Tibial artery (tissue), 4 donors: ENCODE results near the gene CHSY3.

Experiments used
- DNase-seq, 2 donors: peaks; one replicate each; pipeline ENCODE4 v3.0.0-alpha.2; 2019
- H3K27ac ChIP-seq, 2 donors: fragments of 200-600 bp; sonication (generic) in 1 of 2; 1 replicate in 1 of 2; 2 replicates in 1 of 2; pipeline ENCODE4 v1.5.1; 2018 to 2019; ENCODE audit warnings: mild to moderate bottlenecking in 1 of 2
- H3K27me3 ChIP-seq, 2 donors: fragments of 200-600 bp; sonication (generic) in 1 of 2; one replicate each; pipeline versions ENCODE4 v1.5.1 to v1.6.0; 2016 to 2019
- H3K36me3 ChIP-seq, 3 donors: fragments of 200-600 bp; sonication (generic) in 2 of 3; one replicate each; pipeline ENCODE4 v1.5.1; 2016 to 2019; ENCODE audit warnings: mild to moderate bottlenecking in 2 of 3
- H3K4me1 ChIP-seq, 4 donors: fragments of 200-600 bp; sonication (generic) in 2 of 4; 1 replicate in 3 of 4; 2 replicates in 1 of 4; pipeline ENCODE4 v1.5.1; 2016 to 2019
- H3K4me3 ChIP-seq, 2 donors: fragments of 200-600 bp; sonication (generic) in 1 of 2; 1 replicate in 1 of 2; 2 replicates in 1 of 2; pipeline ENCODE4 v1.5.1; 2018 to 2019; ENCODE audit warnings: mild to moderate bottlenecking in 2 of 2
- H3K9me3 ChIP-seq, 3 donors: fragments of 200-600 bp; sonication (generic) in 1 of 3; one replicate each; pipeline ENCODE4 v1.5.1; 2016 to 2019
- intact Hi-C: fragments of 100-400 bp; cut with DNase I; formaldehyde crosslinking; loops from one replicate; pipeline ENCODE4 v1.15.0; 2023; ENCODE audit warnings: low total_unique reads
- TF ChIP-seq, protein P1 (sequence below), 2 experiments: fragments of 200-600 bp in 1 of 2; fragments of 450-650 bp in 1 of 2; IDR thresholded peaks; one replicate each; pipeline ENCODE4 v1.5.1; 2017 to 2019; ENCODE audit warnings: antibody characterized with exemption in 2 of 2, mild to moderate bottlenecking in 1 of 2, moderate library complexity in 1 of 2

The CHSY3 gene

DNA sequence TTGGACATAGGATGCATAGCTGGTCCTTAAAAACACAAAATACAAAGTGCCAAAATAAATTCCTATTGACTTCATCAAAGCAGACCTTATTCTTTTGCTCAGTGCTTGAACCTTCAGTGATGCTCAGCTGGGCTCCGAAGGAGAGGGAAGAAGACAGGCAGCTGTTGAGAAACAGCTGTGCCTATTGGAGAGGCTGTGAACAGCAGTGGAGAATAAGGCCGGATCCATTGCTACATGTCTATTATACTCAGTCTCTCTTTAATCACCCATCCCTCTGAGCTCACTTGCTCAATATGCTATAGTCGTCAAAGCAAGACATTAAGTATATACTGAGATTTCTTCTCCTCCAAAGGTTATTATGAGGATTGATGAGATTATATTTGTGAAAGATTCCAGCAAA lies 174.4 kb downstream of the CHSY3 start:
- peaks cover 0 to 19% (median 0%) of the 10 kb centered on the region in 4 donors for H3K4me1 ChIP-seq
- intact Hi-C loops = no loop called here

GRCh38 chr5:130090569-130091270 lies 186.5 kb downstream of the CHSY3 start:
- no peak overlapping the region for H3K27ac ChIP-seq
- TF ChIP-seq, protein P1, sequence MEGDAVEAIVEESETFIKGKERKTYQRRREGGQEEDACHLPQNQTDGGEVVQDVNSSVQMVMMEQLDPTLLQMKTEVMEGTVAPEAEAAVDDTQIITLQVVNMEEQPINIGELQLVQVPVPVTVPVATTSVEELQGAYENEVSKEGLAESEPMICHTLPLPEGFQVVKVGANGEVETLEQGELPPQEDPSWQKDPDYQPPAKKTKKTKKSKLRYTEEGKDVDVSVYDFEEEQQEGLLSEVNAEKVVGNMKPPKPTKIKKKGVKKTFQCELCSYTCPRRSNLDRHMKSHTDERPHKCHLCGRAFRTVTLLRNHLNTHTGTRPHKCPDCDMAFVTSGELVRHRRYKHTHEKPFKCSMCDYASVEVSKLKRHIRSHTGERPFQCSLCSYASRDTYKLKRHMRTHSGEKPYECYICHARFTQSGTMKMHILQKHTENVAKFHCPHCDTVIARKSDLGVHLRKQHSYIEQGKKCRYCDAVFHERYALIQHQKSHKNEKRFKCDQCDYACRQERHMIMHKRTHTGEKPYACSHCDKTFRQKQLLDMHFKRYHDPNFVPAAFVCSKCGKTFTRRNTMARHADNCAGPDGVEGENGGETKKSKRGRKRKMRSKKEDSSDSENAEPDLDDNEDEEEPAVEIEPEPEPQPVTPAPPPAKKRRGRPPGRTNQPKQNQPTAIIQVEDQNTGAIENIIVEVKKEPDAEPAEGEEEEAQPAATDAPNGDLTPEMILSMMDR (IDR thresholded peaks at IDR 0.05) = no peak
- H3K9me3 ChIP-seq = no peaks in the 10 kb centered on the region
- H3K27me3 ChIP-seq = no peaks in the 10 kb centered on the region
- intact Hi-C loops = no loop called here
- H3K36me3 ChIP-seq = no peaks in the 10 kb centered on the region
- H3K4me3 ChIP-seq = no peak overlapping the region
- peaks cover 0 to 9% (median 2%) of the 10 kb centered on the region in 4 donors for H3K4me1 ChIP-seq
- DNase-seq = no peak

More for the DNA sequence above, 174.4 kb downstream of the CHSY3 start:
- H3K4me3 ChIP-seq = no peak overlapping the region
- DNase-seq = no peak
- TF ChIP-seq, protein P1 (IDR thresholded peaks at IDR 0.05) = no peak
- no peak overlapping the region for H3K27ac ChIP-seq
- no peaks in the 10 kb centered on the region for H3K36me3 ChIP-seq
- H3K9me3 ChIP-seq = no peaks in the 10 kb centered on the region
- no peaks in the 10 kb centered on the region for H3K27me3 ChIP-seq

- Histone ChIP-seq H3K36me3 (no peaks in the 10 kb centered on the region), H3K4me1 (peaks cover 0 to 14% (median 2%) of the 10 kb centered on the region in 4 donors), H3K27ac (no peak overlapping the region), H3K27me3 (no peaks in the 10 kb centered on the region), H3K9me3 (no peaks in the 10 kb centered on the region), H3K4me3 (no peak overlapping the region)
- TF ChIP-seq, protein P1 (IDR thresholded peaks at IDR 0.05) = no peak
- no peak for DNase-seq
- intact Hi-C loops = no loop called here
Measured at GRCh38 chr5:130092991-130093390, 188.7 kb downstream of the CHSY3 start.

DNA sequence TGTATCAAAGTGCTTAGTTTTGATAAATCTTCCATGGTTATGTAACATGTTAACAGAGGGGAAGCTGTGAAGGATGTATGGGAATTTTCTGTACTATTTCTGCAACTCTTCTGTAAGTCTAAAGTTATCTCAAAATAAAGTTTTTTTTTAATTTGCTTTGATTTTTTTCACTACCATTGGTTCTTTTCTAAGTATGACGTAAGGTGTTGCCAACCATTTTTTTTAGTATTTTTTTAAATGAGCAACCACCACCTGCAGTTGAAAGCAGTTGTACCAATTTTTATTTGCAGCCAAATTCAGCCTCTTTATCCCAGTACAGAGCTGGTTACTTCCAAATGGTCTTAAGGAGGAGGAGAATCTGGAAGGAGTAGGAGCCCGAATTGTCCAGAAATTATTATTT lies 192.2 kb downstream of the CHSY3 start:
- no peaks in the 10 kb centered on the region for H3K27me3 ChIP-seq
- TF ChIP-seq, protein P1 (IDR thresholded peaks at IDR 0.05) = no peak
- intact Hi-C loops = no loop called here

GRCh38 chr5:130099008-130099407 lies 194.7 kb downstream of the CHSY3 start:
- Histone ChIP-seq H3K4me3 (no peak overlapping the region), H3K36me3 (no peaks in the 10 kb centered on the region)
- intact Hi-C loops = no loop called here

More for the DNA sequence above, 192.2 kb downstream of the CHSY3 start:
- Histone ChIP-seq H3K9me3 (no peaks in the 10 kb centered on the region), H3K4me1 (peaks cover 0 to 11% (median 0%) of the 10 kb centered on the region in 4 donors), H3K4me3 (no peak overlapping the region), H3K36me3 (no peaks in the 10 kb centered on the region), H3K27ac (no peak overlapping the region)
- DNase-seq = no peak

More at GRCh38 chr5:130099008-130099407, 194.7 kb downstream of the CHSY3 start:
- H3K27me3 ChIP-seq = no peaks in the 10 kb centered on the region
- H3K4me1 ChIP-seq = peaks cover 0 to 11% (median 0%) of the 10 kb centered on the region in 4 donors
- no peaks in the 10 kb centered on the region for H3K9me3 ChIP-seq
- TF ChIP-seq, protein P1 (IDR thresholded peaks at IDR 0.05) = no peak
- DNase-seq = no peak
- H3K27ac ChIP-seq = no peak overlapping the region
